Stomach smooth muscle (tissue), 2 donors: ENCODE measurements around the gene TMEM80.
"Not testable (repeated sequence)": the region's sequence is repeated elsewhere in the genome, so short reads cannot be mapped to it uniquely, and the experiment has no call there.

ENCODE experiments used
- H3K27ac ChIP-seq: one replicate; pipeline ENCODE4 v1.7.0; 2013; ENCODE audit warnings: mild to moderate bottlenecking, low read length, inconsistent platforms
- H3K27me3 ChIP-seq, 2 donors: one replicate each; pipeline ENCODE4 v1.7.0; 2013; ENCODE audit warnings: low read length in 2 of 2; ENCODE audit not compliant: insufficient read depth in 2 of 2, control insufficient read depth in 1 of 2
- H3K36me3 ChIP-seq, 2 donors: one replicate each; pipeline ENCODE4 v1.7.0; 2013; ENCODE audit warnings: low read length in 2 of 2; ENCODE audit not compliant: control insufficient read depth in 2 of 2, insufficient read depth in 2 of 2
- H3K4me1 ChIP-seq: one replicate; pipeline ENCODE4 v1.7.0; 2013; ENCODE audit warnings: low read length; ENCODE audit not compliant: control insufficient read depth, insufficient read depth
- H3K4me3 ChIP-seq, 2 donors: one replicate each; pipeline ENCODE4 v1.7.0; 2013; ENCODE audit warnings: low read length in 2 of 2
- H3K9ac ChIP-seq, 2 donors: one replicate each; pipeline ENCODE4 v1.7.0; 2013; ENCODE audit warnings: low read length in 2 of 2, mild to moderate bottlenecking in 1 of 2
- H3K9me3 ChIP-seq, 2 donors: one replicate each; pipeline ENCODE4 v1.7.0; 2013; ENCODE audit warnings: low read length in 2 of 2; ENCODE audit not compliant: control insufficient read depth in 2 of 2
- donor health status: healthy.
- donor health status: Pancreatic carcinoma.

Gene TMEM80

DNA sequence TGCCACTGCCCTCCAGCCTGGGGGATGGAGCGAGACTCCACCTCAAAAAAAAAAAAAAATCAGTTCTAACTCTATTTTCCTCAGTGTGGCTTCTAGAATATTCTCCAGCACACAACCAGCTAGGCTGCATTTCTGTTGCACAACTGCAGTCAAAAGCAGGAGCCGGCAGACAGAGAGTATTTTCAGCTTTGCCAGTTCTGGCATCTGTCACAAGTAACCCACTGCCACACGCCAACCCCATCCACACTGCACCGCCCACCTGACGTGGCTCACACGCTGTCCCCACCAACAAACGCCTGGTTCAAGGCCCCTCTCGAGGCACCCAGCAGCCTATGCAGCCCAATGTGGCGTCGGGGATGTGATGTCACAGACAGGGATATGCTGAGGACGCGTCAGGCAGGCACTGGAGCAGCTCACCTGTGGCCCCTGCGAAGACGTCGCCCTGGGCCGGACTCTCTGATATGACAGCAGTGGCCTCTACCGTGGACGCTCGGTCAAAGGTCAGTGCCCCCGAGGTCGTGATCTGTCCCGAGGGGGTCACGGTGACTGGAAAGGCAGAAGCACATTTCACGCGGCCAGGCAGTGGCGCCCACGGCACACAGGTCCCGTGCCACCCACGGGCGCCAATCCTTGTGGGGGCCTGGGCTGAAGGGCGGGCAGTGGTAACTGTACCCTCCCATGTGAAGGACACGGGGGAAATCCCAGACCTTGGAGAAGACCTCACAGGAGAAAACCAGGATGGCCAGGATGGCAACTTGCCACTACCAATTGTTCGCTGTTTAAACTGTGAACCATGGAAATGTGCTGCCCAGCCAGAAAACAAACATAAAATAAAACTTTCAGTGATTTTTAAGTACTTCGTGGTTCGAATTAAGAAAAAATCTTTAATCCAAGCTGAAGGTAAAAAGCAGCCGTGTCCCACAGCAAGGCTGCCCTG, 16.1 kb upstream of the TMEM80 start:
- H3K9me3 ChIP-seq = no peaks in the 10 kb centered on the region
- H3K4me1 ChIP-seq = no peaks in the 10 kb centered on the region
- H3K4me3 ChIP-seq = no peak overlapping the region
- no peak overlapping the region for H3K9ac ChIP-seq
- H3K36me3 ChIP-seq = peaks cover 17 to 31% of the 10 kb centered on the region in 2 donors
- no peaks in the 10 kb centered on the region for H3K27me3 ChIP-seq
- H3K27ac ChIP-seq = no peak overlapping the region

DNA sequence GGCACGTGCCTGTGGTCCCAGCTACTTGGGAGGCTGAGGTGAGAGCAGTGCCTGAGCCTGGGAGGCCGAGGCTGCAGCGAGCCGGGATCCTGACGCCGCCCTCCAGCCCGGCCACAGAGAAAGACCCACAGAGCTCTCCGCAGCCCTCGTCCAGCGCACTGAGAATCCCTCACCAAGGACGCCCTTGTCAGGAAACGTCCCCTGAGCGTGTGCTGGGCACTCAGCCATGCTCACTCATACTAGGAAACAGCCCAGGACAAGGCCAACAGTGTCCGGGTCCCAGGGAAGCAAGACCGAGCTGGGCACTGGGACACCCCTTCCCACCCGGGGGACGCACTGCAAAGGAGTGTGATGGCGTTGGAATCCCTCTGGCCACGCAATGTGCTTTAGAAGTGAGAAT, 15.1 kb upstream of the TMEM80 start:
- Histone ChIP-seq H3K36me3 (peaks cover 19 to 33% of the 10 kb centered on the region in 2 donors), H3K4me1 (no peaks in the 10 kb centered on the region)

DNA sequence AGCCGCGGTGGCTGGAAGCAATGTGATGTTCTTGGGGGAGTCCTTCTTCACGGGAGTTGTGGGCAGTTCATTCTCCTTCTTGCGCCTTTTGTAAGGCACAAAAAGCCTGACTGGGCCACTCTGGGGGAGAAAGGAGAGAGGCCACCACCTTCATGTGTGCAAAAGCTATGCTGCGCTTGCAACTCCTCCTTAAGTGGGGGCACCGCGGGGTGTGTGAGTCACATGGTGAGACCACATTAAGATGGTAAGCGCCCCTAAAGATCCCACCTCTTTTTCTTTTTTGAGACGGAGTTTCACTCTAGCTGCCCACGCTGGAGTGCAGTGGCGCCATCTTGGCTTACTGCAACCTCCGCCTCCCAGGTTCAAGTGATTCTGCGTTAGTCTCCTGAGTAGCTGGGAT, 14.6 kb upstream of the TMEM80 start:
- Histone ChIP-seq H3K9me3 (no peaks in the 10 kb centered on the region), H3K36me3 (peaks cover 19 to 33% of the 10 kb centered on the region in 2 donors), H3K4me3 (no peak overlapping the region), H3K4me1 (no peaks in the 10 kb centered on the region), H3K27me3 (no peaks in the 10 kb centered on the region), H3K27ac (no peak overlapping the region), H3K9ac (no peak overlapping the region)

More for the DNA sequence above, 15.1 kb upstream of the TMEM80 start:
- Histone ChIP-seq H3K9ac (no peak overlapping the region), H3K27ac (no peak overlapping the region), H3K27me3 (no peaks in the 10 kb centered on the region), H3K4me3 (no peak overlapping the region), H3K9me3 (no peaks in the 10 kb centered on the region)

- Histone ChIP-seq H3K27ac (no peak overlapping the region), H3K4me3 (no peak overlapping the region), H3K4me1 (no peaks in the 10 kb centered on the region), H3K27me3 (no peaks in the 10 kb centered on the region), H3K36me3 (peaks cover 24 to 49% of the 10 kb centered on the region in 2 donors), H3K9ac (no peak overlapping the region), H3K9me3 (no peaks in the 10 kb centered on the region)
These were observed 9.0 kb upstream of the TMEM80 start for GRCh38 chr11:686451-687243.

DNA sequence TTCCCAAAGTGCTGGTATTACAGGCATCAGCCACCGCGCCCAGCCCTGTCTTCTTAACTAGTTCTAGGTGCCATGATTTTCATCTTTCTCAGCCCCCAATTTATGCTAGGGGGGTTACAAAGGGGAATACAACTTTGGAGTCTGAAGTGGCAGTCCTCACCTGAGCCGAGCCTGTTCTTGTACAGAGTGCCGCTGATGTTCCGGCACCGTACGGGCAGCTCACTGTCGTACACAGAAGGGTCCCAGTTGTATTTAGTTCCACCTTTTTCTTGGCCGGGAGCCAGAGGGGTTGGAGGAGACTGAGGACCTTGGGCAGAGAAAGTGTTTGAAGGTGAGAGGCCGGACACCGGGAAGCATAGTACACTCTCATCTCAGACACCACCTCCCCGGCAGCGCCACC, 7.9 kb upstream of the TMEM80 start:
- H3K36me3 ChIP-seq = peaks cover 24 to 42% of the 10 kb centered on the region in 2 donors

DNA sequence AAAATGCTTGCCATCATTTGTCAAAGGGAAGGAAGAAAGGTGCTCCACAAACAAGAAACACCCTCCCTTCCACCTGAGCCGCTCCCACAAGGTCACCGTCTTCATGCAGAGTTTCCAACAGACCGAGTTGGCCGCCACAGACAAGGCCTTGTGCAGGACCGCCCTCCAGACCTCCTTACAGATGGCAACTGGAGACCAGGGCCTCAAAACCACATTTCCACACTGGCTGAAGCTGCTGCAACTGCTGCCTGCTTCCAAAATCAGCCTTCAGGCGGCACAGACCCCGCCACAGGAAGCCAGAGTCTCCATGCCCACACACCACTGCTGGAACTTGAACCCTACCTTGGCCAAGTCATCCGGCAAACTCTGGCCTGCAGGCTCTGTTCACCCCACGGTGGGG, 6.9 kb upstream of the TMEM80 start:
- H3K4me1 ChIP-seq = peaks cover 6% of the 10 kb centered on the region
- no peak overlapping the region for H3K4me3 ChIP-seq
- peaks cover 21 to 34% of the 10 kb centered on the region in 2 donors for H3K36me3 ChIP-seq
- H3K27me3 ChIP-seq = no peaks in the 10 kb centered on the region
- H3K9me3 ChIP-seq = no peaks in the 10 kb centered on the region
- H3K9ac ChIP-seq = no peak overlapping the region
- no peak overlapping the region for H3K27ac ChIP-seq

More for the DNA sequence above, 7.9 kb upstream of the TMEM80 start:
- H3K4me1 ChIP-seq = no peaks in the 10 kb centered on the region
- H3K4me3 ChIP-seq = no peak overlapping the region
- H3K9me3 ChIP-seq = no peaks in the 10 kb centered on the region
- H3K9ac ChIP-seq = no peak overlapping the region
- no peak overlapping the region for H3K27ac ChIP-seq
- H3K27me3 ChIP-seq = no peaks in the 10 kb centered on the region

DNA sequence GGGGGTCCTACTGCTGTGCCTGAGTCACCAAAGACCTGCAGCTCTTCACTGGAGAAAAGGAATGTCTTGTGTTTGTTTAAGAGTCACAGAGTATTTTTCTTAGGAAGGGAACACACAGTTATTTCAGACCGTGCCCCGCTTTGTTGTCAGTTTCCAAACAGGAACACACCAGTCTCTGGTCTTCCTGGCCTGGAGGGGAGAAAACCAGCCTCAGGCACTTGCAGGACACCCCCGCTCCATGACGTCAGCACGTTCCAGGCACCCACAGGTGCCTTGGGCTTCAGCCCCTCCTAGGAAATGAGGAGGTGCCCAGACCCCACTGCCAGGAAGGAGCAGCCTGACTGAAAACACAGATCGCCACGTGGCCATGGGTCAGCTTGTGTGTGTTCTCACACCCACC, 6.0 kb upstream of the TMEM80 start:
- H3K9me3 ChIP-seq = no peaks in the 10 kb centered on the region
- H3K4me1 ChIP-seq = peaks cover 15% of the 10 kb centered on the region
- H3K27ac ChIP-seq = no peak overlapping the region
- no peaks in the 10 kb centered on the region for H3K27me3 ChIP-seq
- H3K36me3 ChIP-seq = peaks cover 16 to 29% of the 10 kb centered on the region in 2 donors
- no peak overlapping the region for H3K9ac ChIP-seq
- no peak overlapping the region for H3K4me3 ChIP-seq

DNA sequence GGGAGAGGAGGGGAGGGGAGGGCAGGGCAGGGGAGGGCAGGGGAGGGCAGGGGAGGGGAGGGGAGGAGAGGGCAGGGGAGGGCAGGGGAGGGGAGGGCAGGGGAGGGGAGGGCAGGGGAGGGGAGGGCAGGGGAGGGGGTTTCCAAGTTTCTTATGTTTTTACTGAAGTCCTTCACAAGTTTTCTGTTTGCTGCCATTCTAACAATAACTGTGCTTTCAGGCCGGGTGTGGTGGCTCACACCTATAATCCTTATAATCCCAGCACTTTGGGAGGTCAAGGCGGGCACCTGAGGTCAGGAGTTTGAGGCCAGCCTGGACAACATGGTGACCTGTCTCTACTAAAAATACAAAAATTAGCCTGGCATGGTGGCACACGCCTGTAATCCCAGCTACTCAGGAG, 5.4 kb upstream of the TMEM80 start:
- H3K9ac ChIP-seq, H3K4me3 ChIP-seq, H3K27ac ChIP-seq, H3K27me3 ChIP-seq, H3K9me3 ChIP-seq: not testable (repeated sequence)
- H3K4me1 ChIP-seq = peaks cover 16% of the 10 kb centered on the region
- peaks cover 15 to 28% of the 10 kb centered on the region in 2 donors for H3K36me3 ChIP-seq

- H3K9ac ChIP-seq = no peak overlapping the region
- H3K27me3 ChIP-seq = no peaks in the 10 kb centered on the region
- no peak overlapping the region for H3K27ac ChIP-seq
- no peaks in the 10 kb centered on the region for H3K9me3 ChIP-seq
- H3K4me1 ChIP-seq = peaks cover 16% of the 10 kb centered on the region
- no peak overlapping the region for H3K4me3 ChIP-seq
- H3K36me3 ChIP-seq = peaks cover 15 to 28% of the 10 kb centered on the region in 2 donors
These were observed 4.6 kb upstream of the TMEM80 start for GRCh38 chr11:690738-691633.
